ENCODE measurements around the gene AARS1.
"Not testable (repeated sequence)": the region's sequence is repeated elsewhere in the genome, so short reads cannot be mapped to it uniquely, and the experiment has no call there.

DNA sequence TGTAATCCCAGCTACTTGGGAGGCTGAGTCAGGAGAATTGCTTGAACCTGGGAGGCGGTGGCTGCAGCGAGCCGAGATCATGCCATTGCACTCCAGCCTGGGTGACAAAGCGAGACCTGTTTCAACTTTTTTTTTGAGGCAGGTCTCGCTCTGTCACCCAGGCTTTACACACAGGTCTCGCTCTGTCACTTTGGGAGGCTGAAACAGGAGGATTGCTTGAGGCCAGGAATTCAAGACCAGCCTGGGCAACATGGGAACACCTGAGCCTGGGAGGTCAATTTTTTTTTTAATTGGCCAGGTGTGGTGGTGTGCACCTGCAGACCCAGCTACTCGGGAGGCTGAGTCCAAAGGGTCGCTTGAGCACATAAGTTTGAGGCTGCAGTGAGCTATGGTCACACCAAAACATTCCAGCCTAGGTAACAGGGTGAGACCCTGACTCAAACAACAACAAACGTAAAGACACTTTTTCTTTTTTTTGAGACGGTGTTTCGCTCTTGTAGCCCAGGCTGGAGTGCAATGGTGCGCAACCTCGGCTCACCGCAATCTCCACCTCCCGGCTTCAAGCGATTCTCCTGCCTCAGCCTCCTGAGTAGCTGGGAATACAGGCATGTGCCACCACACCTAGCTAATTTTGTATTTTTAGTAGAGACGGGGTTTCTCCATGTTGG, 1.9 kb downstream of the AARS1 start:
- TF ChIP-seq, protein P1, sequence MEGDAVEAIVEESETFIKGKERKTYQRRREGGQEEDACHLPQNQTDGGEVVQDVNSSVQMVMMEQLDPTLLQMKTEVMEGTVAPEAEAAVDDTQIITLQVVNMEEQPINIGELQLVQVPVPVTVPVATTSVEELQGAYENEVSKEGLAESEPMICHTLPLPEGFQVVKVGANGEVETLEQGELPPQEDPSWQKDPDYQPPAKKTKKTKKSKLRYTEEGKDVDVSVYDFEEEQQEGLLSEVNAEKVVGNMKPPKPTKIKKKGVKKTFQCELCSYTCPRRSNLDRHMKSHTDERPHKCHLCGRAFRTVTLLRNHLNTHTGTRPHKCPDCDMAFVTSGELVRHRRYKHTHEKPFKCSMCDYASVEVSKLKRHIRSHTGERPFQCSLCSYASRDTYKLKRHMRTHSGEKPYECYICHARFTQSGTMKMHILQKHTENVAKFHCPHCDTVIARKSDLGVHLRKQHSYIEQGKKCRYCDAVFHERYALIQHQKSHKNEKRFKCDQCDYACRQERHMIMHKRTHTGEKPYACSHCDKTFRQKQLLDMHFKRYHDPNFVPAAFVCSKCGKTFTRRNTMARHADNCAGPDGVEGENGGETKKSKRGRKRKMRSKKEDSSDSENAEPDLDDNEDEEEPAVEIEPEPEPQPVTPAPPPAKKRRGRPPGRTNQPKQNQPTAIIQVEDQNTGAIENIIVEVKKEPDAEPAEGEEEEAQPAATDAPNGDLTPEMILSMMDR (IDR thresholded peaks at IDR 0.05; ENCODE audit: low read depth, low read length): not testable (repeated sequence)
- TF ChIP-seq POLR2A (IDR thresholded peaks at IDR 0.05; ENCODE audit: extremely low read depth, insufficient read length); MYC (IDR thresholded peaks at IDR 0.05; ENCODE audit: low read depth, low read length): not testable (repeated sequence)
